BLaER1 (cell line): Measurements from ENCODE around the gene PNP.
"Not testable (repeated sequence)": the region's sequence is repeated elsewhere in the genome, so short reads cannot be mapped to it uniquely, and the experiment has no call there.

Experiments
- H3K27ac ChIP-seq: shearing (Covaris generic); formaldehyde crosslinking; 2 replicates; pipeline ENCODE4 v1.8.1; 2022
- H3K27me3 ChIP-seq: shearing (Covaris generic); formaldehyde crosslinking; 2 replicates; pipeline ENCODE4 v1.8.1; 2022
- H3K36me3 ChIP-seq: shearing (Covaris generic); formaldehyde crosslinking; 2 replicates; pipeline ENCODE4 v1.8.1; 2022
- H3K4me1 ChIP-seq: shearing (Covaris generic); formaldehyde crosslinking; 2 replicates; pipeline ENCODE4 v1.8.1; 2022
- H3K4me2 ChIP-seq: shearing (Covaris generic); formaldehyde crosslinking; 2 replicates; pipeline ENCODE4 v1.8.1; 2022
- H3K4me3 ChIP-seq: shearing (Covaris generic); formaldehyde crosslinking; 2 replicates; pipeline ENCODE4 v1.8.1; 2022
- H3K9ac ChIP-seq: shearing (Covaris generic); formaldehyde crosslinking; 2 replicates; pipeline ENCODE4 v1.8.1; 2022
- H3K9me3 ChIP-seq: shearing (Covaris generic); formaldehyde crosslinking; 2 replicates; pipeline ENCODE4 v1.8.1; 2022
- H4K20me1 ChIP-seq: shearing (Covaris generic); formaldehyde crosslinking; 2 replicates; pipeline ENCODE4 v1.8.1; 2022
- Cebpa-rat ChIP-seq: shearing (Covaris generic); IDR thresholded peaks from 2 replicates; pipeline ENCODE4 v1.8.1; 2022

PNP gene

DNA sequence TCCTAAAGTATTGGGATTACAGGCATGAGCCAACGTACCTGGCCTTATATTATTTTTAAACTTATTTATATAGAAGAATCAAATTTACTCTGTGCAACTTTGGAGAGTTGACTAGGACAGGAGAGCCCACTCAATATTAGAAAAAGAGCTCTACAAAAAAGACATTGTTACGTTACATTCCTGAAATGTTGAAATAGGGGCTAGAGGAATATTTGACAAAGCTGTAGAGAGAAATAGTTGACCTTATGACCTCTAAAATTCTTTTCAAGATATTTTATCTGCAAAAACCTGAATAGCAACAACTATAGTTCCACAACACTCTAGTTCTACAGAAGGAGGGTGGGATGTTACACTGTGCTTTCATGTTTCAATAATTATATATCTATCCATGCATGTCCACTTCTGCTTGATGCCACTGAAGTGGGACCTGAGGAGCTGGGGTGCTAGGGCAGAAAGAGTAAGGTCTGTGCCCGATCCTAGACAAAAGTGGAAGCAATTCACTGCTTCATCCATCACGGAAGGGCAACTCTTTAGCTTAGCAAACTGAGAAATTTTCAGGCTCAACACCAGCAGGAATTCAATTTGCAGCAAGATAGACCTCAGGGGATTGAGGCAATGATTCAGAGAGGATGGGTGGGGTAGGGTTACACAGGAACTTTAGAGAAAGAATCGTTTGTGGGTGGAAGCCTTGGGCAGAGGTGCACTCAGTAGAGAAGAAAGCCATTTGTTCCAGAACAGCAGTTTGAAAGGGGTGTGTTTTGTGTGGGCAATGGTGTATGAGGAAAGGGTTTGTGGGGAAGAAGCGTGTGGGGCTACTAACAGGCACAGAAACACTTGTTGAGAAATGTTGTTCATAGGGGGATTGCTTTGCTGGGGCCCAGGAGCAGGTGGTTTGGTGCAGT, 20.1 kb downstream of the PNP start:
- peak overlapping the region; percentile 82 for H3K4me2 ChIP-seq
- H3K27me3 ChIP-seq = no peaks in the 10 kb centered on the region
- peak overlapping the region; percentile 64 for H3K9ac ChIP-seq
- no peak for TF ChIP-seq Cebpa-rat
- H3K27ac ChIP-seq = peak overlapping the region; percentile 85
- no peak overlapping the region for H3K4me3 ChIP-seq
- peaks cover 77% of the 10 kb centered on the region for H3K4me1 ChIP-seq
- no peaks in the 10 kb centered on the region for H3K36me3 ChIP-seq
- H4K20me1 ChIP-seq = no peaks in the 10 kb centered on the region
- H3K9me3 ChIP-seq = no peaks in the 10 kb centered on the region

DNA sequence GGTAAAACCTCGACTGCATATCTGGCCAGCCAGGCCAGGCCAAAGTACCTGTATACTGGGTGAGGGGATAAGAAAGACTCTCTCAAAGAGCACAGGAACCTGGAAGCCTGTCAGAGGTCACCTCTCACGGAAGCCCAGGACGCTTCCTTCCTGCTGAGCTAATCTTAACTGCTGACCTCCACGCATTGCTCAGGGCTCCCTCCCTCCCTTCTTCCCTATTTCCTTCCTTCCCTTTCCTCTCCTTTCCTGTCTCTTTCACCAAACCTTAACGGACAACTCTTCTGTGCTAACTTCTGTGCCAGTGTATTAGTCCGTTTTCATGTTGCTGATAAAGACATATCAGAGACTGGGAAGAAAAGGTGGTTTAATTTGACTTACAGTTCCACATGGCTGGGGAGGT, 21.4 kb downstream of the PNP start:
- H3K9me3 ChIP-seq = no peaks in the 10 kb centered on the region

DNA sequence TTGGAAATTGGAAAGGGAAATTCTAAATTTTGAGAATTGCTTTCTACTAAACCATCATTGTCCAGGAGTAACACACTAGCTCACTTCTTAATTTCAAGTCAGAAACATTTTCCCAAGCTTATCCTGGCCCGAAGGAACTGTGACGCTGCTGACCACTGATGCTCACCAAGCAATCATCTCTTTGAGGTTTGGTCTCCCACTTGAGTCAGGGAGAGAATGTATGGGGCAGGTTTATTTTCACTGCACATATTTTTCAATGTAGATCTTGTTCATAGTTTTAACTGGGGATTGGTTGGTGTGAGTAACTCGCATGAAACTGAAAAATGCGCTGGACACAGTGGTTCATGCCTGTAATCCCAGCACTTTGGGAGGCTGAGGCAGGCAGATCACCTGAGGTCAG, 23.3 kb downstream of the PNP start:
- Histone ChIP-seq H3K9ac (no peak overlapping the region), H3K9me3 (no peaks in the 10 kb centered on the region), H3K4me2 (peak overlapping the region; percentile 82), H3K27me3 (no peaks in the 10 kb centered on the region), H3K4me3 (no peak overlapping the region), H3K4me1 (peaks cover 86% of the 10 kb centered on the region), H4K20me1 (no peaks in the 10 kb centered on the region), H3K36me3 (no peaks in the 10 kb centered on the region), H3K27ac (peak overlapping the region; percentile 47; the same call in 1 of the 2 replicates)
- no peak for TF ChIP-seq Cebpa-rat

More for the DNA sequence above, 21.4 kb downstream of the PNP start:
- H4K20me1 ChIP-seq = no peaks in the 10 kb centered on the region
- H3K9ac ChIP-seq = peak overlapping the region; percentile 64
- no peaks in the 10 kb centered on the region for H3K27me3 ChIP-seq
- peak overlapping the region; percentile 82 for H3K4me2 ChIP-seq
- no peaks in the 10 kb centered on the region for H3K36me3 ChIP-seq
- H3K27ac ChIP-seq = peak overlapping the region; percentile 85
- no peak for TF ChIP-seq Cebpa-rat
- H3K4me3 ChIP-seq = peak overlapping the region; percentile 50
- H3K4me1 ChIP-seq = peaks cover 84% of the 10 kb centered on the region

DNA sequence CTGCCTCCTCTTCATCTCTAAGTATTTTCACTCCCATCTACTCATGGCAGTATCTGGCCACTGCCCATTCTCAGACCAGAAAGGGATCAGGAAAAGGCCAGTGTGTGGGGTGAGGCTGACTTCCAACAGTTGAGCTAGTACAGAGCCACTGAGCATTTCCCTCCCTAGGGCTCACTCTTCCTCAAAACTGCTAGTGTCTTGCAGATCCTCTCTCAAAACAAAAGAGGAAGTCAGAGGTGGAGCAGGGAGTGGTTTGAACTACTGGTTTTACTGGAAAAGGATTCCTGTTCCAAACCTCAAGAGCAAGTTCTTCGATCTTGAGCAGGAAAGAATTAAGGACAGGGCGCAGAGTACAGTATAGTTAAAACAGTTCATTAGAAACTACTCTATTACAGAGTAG, 24.4 kb downstream of the PNP start:
- no peaks in the 10 kb centered on the region for H3K36me3 ChIP-seq
- peak overlapping the region; percentile 66 for H3K27ac ChIP-seq
- no peaks in the 10 kb centered on the region for H4K20me1 ChIP-seq
- no peak overlapping the region for H3K9ac ChIP-seq
- no peaks in the 10 kb centered on the region for H3K27me3 ChIP-seq
- no peaks in the 10 kb centered on the region for H3K9me3 ChIP-seq
- H3K4me1 ChIP-seq = peaks cover 86% of the 10 kb centered on the region
- no peak for TF ChIP-seq Cebpa-rat
- peak overlapping the region; percentile 82 for H3K4me2 ChIP-seq
- no peak overlapping the region for H3K4me3 ChIP-seq

DNA sequence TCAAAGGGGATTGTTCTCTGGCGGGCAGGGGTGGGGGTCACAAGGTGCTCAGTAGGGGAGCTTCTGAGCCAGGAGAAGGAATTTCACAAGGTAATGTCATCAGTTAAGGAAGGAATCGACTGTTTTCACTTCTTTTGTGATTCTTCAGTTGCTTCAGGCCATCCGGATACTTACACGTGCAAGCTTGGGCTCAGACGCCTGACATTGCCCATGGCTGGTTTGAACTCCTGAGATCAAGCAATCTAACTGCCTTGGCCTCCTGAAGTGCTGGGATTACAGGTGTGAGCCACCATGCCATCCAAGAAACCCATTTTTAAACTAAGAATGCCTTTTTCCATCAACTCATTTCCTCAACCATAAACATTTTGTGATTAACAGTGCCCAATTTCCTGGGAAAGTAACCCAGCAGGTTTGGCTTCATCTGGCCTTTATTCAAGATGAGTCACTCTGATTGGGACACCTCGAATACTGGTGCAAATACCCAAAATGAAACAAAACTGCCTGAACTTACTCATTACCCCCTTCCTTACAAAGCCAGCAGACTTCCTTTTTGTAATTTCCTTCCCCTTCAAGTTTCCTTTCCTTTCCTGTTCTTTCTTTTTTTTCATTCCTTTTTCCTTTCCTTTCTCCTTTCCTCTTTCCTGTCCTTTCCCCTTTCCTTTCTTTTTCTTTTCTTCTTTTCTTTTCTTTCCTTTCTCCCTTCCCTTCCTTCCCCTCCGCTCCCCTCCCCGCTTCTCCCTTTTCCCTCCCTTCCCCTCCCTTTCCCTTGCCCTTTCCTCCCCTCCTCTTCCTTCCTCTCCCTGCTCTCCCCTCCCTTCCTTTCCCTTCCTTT, 25.9 kb downstream of the PNP start:
- H3K9ac ChIP-seq = no peak overlapping the region
- H3K36me3 ChIP-seq = no peaks in the 10 kb centered on the region
- peaks cover 86% of the 10 kb centered on the region for H3K4me1 ChIP-seq
- no peak for TF ChIP-seq Cebpa-rat
- H3K27ac ChIP-seq = peak overlapping the region; percentile 35; the same call in 1 of the 2 replicates
- no peak overlapping the region for H3K4me3 ChIP-seq
- H3K27me3 ChIP-seq = no peaks in the 10 kb centered on the region
- no peaks in the 10 kb centered on the region for H4K20me1 ChIP-seq
- H3K9me3 ChIP-seq = no peaks in the 10 kb centered on the region
- H3K4me2 ChIP-seq = peak overlapping the region; percentile 28; the same call in 1 of the 2 replicates

DNA sequence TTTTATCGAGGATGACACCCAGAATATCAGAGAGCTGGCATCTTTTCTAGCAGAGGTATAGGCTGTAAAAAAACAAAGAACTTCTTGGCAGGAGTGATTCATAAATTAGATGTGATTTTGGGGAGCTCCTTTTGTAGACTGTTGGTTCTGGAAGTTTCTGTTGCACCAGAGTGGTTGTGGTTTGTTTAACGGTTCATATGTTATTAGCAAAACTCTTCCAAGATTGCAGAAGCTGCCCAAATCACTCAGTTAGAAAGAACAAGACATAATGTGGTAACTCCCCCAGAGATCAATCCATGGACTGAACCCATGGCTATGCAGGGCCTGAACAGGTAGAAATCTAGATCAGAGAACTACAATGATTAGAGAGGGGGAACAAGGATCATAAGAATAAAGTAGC, 29.4 kb downstream of the PNP start:
- Histone ChIP-seq H3K4me3 (no peak overlapping the region), H3K27me3 (no peaks in the 10 kb centered on the region), H3K36me3 (no peaks in the 10 kb centered on the region), H4K20me1 (no peaks in the 10 kb centered on the region), H3K4me1 (peaks cover 55% of the 10 kb centered on the region), H3K9me3 (no peaks in the 10 kb centered on the region), H3K9ac (no peak overlapping the region), H3K27ac (peak overlapping the region; percentile 63), H3K4me2 (peak overlapping the region; percentile 48)
- no peak for TF ChIP-seq Cebpa-rat

DNA sequence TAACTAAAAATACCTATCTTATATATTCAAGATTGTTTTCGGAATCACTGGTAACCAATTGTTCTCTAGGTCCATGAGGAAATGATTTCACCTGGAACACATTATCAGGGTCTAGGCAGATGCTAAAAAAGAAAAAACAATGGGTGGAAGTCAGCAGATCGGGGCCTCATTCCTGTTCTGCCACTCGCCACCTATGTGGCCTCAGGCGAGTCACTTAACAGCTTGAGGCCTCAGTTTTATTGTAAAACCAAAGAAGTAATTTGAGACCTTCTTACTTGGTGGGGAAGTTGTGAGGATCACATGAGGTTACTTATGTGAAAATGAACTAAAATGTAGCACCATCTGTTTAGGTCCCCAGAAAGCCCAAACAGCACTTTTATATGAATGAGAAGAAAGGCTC, 29.9 kb downstream of the PNP start:
- Histone ChIP-seq H4K20me1 (no peaks in the 10 kb centered on the region), H3K9ac (peak overlapping the region; percentile 18; the same call in 1 of the 2 replicates), H3K4me3 (no peak overlapping the region), H3K36me3 (no peaks in the 10 kb centered on the region), H3K9me3 (no peaks in the 10 kb centered on the region), H3K4me1 (peaks cover 55% of the 10 kb centered on the region), H3K4me2 (peak overlapping the region; percentile 48), H3K27ac (peak overlapping the region; percentile 63), H3K27me3 (no peaks in the 10 kb centered on the region)
- TF ChIP-seq Cebpa-rat = no peak

DNA sequence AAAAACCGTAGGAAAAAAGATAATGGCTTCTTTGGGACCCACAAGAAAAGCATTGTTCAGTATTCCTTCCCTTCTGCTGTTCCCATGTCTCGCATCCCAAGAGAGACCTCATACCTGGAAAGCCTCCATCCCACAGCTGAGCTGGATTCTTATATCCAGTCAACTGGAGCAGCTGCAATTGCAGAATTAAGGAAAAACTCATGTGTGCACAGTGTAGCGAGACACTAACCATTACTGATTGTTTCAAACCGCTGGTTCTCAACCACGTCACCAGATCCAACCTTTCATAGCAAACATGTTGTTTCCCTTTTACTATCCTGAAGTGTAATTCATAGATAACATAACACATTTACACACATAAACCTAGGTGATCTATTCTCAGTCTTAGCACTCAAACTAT, 30.7 kb downstream of the PNP start:
- Histone ChIP-seq H3K9ac (no peak overlapping the region), H3K4me2 (peak overlapping the region; percentile 48), H3K4me3 (no peak overlapping the region), H3K9me3 (peaks cover 1% of the 10 kb centered on the region; the same call in 1 of the 2 replicates), H3K27ac (0 out of 2 replicates have a peak overlapping the region, but pooled peaks have one; percentile 63), H3K36me3 (no peaks in the 10 kb centered on the region), H3K4me1 (peaks cover 55% of the 10 kb centered on the region), H3K27me3 (no peaks in the 10 kb centered on the region), H4K20me1 (no peaks in the 10 kb centered on the region)
- TF ChIP-seq Cebpa-rat = no peak

DNA sequence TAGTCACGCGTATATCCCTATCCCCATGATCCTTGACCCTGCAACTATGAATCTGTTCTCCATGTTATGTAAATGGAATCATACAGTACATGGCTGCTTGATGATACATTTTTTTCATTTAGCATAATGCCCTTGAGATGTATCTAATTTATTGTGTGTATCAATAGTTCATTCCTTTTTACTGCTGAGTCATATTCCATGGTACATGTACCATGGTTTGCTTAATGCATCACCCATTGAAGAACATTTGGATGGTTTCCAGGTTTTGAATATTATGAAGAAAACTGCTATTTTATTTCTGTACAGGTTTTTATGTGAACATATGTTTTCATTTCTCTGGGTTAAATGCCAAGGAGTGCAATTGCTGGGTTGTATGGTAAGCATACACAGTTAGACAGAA, 32.1 kb downstream of the PNP start:
- Histone ChIP-seq H3K4me1 (peaks cover 40% of the 10 kb centered on the region), H3K36me3 (no peaks in the 10 kb centered on the region), H3K4me2 (no peak overlapping the region), H3K9me3 (peaks cover 3% of the 10 kb centered on the region; the same call in 1 of the 2 replicates), H3K27ac (no peak overlapping the region), H4K20me1 (no peaks in the 10 kb centered on the region), H3K9ac (no peak overlapping the region), H3K27me3 (no peaks in the 10 kb centered on the region), H3K4me3 (no peak overlapping the region)
- no peak for TF ChIP-seq Cebpa-rat

DNA sequence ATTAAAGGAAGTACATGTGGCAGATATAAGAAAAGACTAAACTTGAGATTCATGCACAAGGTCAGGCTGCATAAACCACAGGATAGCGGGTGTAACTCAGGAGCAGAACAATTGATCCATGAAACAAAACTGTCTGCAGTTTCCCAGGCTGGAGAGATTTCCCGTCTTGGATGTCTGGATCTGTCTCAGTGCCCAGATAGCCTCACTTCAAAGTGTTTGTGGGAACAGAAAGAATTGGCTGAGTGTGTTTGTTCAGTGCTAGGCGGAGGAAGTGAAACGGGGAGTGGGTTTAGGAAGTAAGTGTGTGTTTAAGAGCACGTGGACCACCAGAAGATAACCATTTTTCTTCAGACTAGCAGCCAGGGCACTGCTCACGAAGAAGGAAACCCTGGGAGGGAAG, 34.7 kb downstream of the PNP start:
- Histone ChIP-seq H3K27me3 (no peaks in the 10 kb centered on the region), H3K4me3 (no peak overlapping the region), H3K36me3 (no peaks in the 10 kb centered on the region), H3K4me2 (peak overlapping the region; percentile 40), H3K9me3 (peaks cover 3% of the 10 kb centered on the region; the same call in 1 of the 2 replicates), H3K9ac (no peak overlapping the region), H3K27ac (0 out of 2 replicates have a peak overlapping the region, but pooled peaks have one; percentile 46), H3K4me1 (peaks cover 23% of the 10 kb centered on the region), H4K20me1 (no peaks in the 10 kb centered on the region)
- no peak for TF ChIP-seq Cebpa-rat

DNA sequence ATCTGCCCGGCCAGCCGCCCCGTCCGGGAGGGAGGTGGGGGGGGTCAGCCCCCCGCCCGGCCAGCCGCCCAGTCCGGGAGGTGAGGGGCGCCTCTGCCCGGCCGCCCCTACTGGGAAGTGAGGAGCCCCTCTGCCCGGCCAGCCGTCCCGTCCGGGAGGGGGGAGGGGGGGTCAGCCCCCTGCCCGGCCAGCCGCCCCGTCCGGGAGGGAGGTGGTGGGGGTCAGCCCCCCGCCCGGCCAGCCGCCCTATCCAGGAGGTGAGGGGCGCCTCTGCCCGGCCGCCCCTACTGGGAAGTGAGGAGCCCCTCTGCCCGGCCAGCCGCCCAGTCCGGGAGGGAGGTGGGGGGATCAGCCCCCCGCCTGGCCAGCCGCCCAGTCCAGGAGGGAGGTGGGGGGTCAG, 37.1 kb downstream of the PNP start:
- not testable (repeated sequence) for H3K9ac ChIP-seq, H3K27me3 ChIP-seq, H3K9me3 ChIP-seq, H3K4me1 ChIP-seq, H3K4me3 ChIP-seq, H3K36me3 ChIP-seq, H4K20me1 ChIP-seq, H3K4me2 ChIP-seq, H3K27ac ChIP-seq

DNA sequence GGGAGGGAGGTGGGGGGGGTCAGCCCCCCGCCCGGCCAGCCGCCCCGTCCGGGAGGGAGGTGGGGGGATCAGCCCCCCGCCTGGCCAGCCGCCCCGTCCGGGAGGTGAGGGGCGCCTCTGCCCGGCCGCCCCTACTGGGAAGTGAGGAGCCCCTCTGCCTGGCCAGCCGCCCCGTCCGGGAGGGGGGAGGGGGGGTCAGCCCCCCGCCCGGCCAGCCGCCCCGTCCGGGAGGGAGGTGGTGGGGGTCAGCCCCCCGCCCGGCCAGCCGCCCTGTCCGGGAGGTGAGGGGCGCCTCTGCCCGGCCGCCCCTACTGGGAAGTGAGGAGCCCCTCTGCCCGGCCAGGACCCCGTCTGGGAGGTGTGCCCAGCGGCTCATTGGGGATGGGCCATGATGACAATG, 37.5 kb downstream of the PNP start:
- not testable (repeated sequence) for H3K27ac ChIP-seq, H3K9ac ChIP-seq, H3K27me3 ChIP-seq, H3K36me3 ChIP-seq, H3K4me3 ChIP-seq, H3K9me3 ChIP-seq, H4K20me1 ChIP-seq, H3K4me2 ChIP-seq
- peaks cover 14% of the 10 kb centered on the region for H3K4me1 ChIP-seq

DNA sequence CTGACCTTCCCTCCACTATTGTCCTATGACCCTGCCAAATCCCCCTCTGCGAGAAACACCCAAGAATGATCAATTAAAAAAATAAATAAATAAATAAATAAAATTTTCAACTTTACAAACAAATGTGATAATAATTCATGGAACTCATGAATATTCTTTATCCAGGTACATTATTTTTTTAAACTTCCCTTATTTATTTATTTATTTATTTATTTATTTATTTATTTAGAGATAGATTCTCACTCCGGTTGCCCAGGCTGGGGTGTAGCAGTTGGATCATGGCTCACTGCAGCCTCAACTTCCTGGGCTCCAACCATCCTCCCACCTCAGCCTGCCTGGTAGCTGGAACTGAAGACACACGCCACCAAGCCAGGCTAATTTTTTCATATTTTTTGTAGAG, 38.3 kb downstream of the PNP start:
- not testable (repeated sequence) for H3K9me3 ChIP-seq, H4K20me1 ChIP-seq, H3K4me2 ChIP-seq, H3K9ac ChIP-seq, H3K27me3 ChIP-seq, H3K27ac ChIP-seq, H3K4me3 ChIP-seq, H3K36me3 ChIP-seq
- H3K4me1 ChIP-seq = peaks cover 22% of the 10 kb centered on the region
